GM19351 (cell line): Measurements from ENCODE around the gene NCAPD3.

Experiments
- ATAC-seq: cut with Tn5 transposase; IDR thresholded peaks from one replicate; pipeline ENCODE4 v1.9.1; 2021; ENCODE audit warnings: mild to moderate bottlenecking, moderate library complexity; ENCODE audit not compliant: unreplicated experiment

The NCAPD3 gene

GRCh38 chr11:134252346-134253187 is 28.8 kb upstream of the NCAPD3 start:
- ATAC-seq: peak; percentile 26

- ATAC-seq: no peak
Observed at GRCh38 chr11:134250675-134251074, 26.9 kb upstream of the NCAPD3 start.

GRCh38 chr11:134250246-134250645 is 26.5 kb upstream of the NCAPD3 start:
- no peak for ATAC-seq

GRCh38 chr11:134248910-134249480 is 25.2 kb upstream of the NCAPD3 start:
- ATAC-seq: no peak

GRCh38 chr11:134246678-134247077 is 22.9 kb upstream of the NCAPD3 start:
- no peak for ATAC-seq

- ATAC-seq: no peak
Observed at GRCh38 chr11:134246100-134246499, 22.3 kb upstream of the NCAPD3 start.

- no peak for ATAC-seq
Observed at GRCh38 chr11:134245434-134245833, 21.7 kb upstream of the NCAPD3 start.

GRCh38 chr11:134244593-134244992 is 20.8 kb upstream of the NCAPD3 start:
- ATAC-seq: peak; percentile 94

- ATAC-seq: no peak
Observed at GRCh38 chr11:134243913-134244312, 20.1 kb upstream of the NCAPD3 start.

- ATAC-seq: no peak
Observed at GRCh38 chr11:134242376-134242775, 18.6 kb upstream of the NCAPD3 start.

- no peak for ATAC-seq
Observed at GRCh38 chr11:134240592-134240991, 16.8 kb upstream of the NCAPD3 start.

GRCh38 chr11:134238956-134239355 is 15.2 kb upstream of the NCAPD3 start:
- ATAC-seq: no peak

GRCh38 chr11:134237557-134237922 is 13.8 kb upstream of the NCAPD3 start:
- ATAC-seq: no peak

GRCh38 chr11:134236834-134237556 is 13.2 kb upstream of the NCAPD3 start:
- ATAC-seq: no peak

- ATAC-seq: no peak
Observed at GRCh38 chr11:134235399-134235798, 11.6 kb upstream of the NCAPD3 start.

GRCh38 chr11:134233729-134234179 is 10.0 kb upstream of the NCAPD3 start:
- no peak for ATAC-seq

- ATAC-seq: no peak
Observed at GRCh38 chr11:134231958-134232659, 8.3 kb upstream of the NCAPD3 start.

GRCh38 chr11:134230339-134230738 is 6.6 kb upstream of the NCAPD3 start:
- no peak for ATAC-seq

- ATAC-seq: no peak
Observed at GRCh38 chr11:134229126-134229790, 5.5 kb upstream of the NCAPD3 start.

- ATAC-seq: peak; percentile 60
Observed at GRCh38 chr11:134228625-134229024, 4.9 kb upstream of the NCAPD3 start.
